Liver (tissue), 9 donors: Measurements from ENCODE around the gene TCF12. TPM values are rescaled to one million over a fixed set of nuclear protein-coding genes. Genes with fewer than 3 reads are reported as not detected.

Experiments
- DNase-seq: peaks from one replicate; pipeline ENCODE4 v3.0.0-alpha.2; 2017; ENCODE audit warnings: low spot score
- H3K27ac ChIP-seq, 2 donors: one replicate each; pipeline ENCODE4 v1.7.0; 2013; ENCODE audit warnings: inconsistent platforms in 2 of 2, low read length in 2 of 2, control low read depth in 1 of 2, low read depth in 1 of 2, mild to moderate bottlenecking in 1 of 2
- H3K27me3 ChIP-seq, 4 donors: one replicate each; pipeline versions ENCODE4 v1.6.1 to v1.7.0; 2013; ENCODE audit warnings: low read length in 3 of 4, inconsistent platforms in 1 of 4, mild to moderate bottlenecking in 1 of 4, moderate library complexity in 1 of 4; ENCODE audit not compliant: control insufficient read depth in 4 of 4, insufficient read depth in 4 of 4
- H3K36me3 ChIP-seq, 4 donors: one replicate each; pipeline versions ENCODE4 v1.6.1 to v1.7.0; 2013; ENCODE audit warnings: low read length in 3 of 4, mild to moderate bottlenecking in 3 of 4, low read depth in 1 of 4, moderate library complexity in 1 of 4; ENCODE audit not compliant: control insufficient read depth in 4 of 4, insufficient read depth in 3 of 4
- H3K4me1 ChIP-seq, 4 donors: one replicate each; pipeline versions ENCODE4 v1.6.1 to v1.7.0; 2013; ENCODE audit warnings: low read length in 3 of 4, mild to moderate bottlenecking in 3 of 4, moderate library complexity in 1 of 4; ENCODE audit not compliant: control insufficient read depth in 4 of 4, insufficient read depth in 4 of 4
- H3K4me3 ChIP-seq, 3 donors: one replicate each; pipeline versions ENCODE4 v1.6.1 to v1.7.0; 2013; ENCODE audit warnings: low read length in 3 of 3, control low read depth in 1 of 3, low read depth in 1 of 3, mild to moderate bottlenecking in 1 of 3
- H3K9ac ChIP-seq, 2 donors: one replicate each; pipeline ENCODE4 v1.7.0; 2013; ENCODE audit warnings: low read length in 2 of 2, mild to moderate bottlenecking in 2 of 2, moderate library complexity in 2 of 2, control low read depth in 1 of 2, low read depth in 1 of 2
- H3K9me3 ChIP-seq, 4 donors: one replicate each; pipeline versions ENCODE4 v1.6.1 to v1.7.0; 2013; ENCODE audit warnings: low read length in 3 of 4; ENCODE audit not compliant: control insufficient read depth in 4 of 4
- FOXA1 ChIP-seq: IDR thresholded peaks from 2 replicates; pipeline ENCODE4 v1.6.1; 2016; ENCODE audit warnings: antibody characterized with exemption
- FOXA2 ChIP-seq: IDR thresholded peaks from 2 replicates; pipeline ENCODE4 v1.6.1; 2016; ENCODE audit warnings: antibody characterized with exemption
- GABPA ChIP-seq, 2 donors: IDR thresholded peaks in 1 of 2; conservative IDR thresholded peaks in 1 of 2; 2 replicates each; pipeline ENCODE4 v1.6.1; 2016; ENCODE audit warnings: antibody characterized with exemption in 2 of 2, mild to moderate bottlenecking in 1 of 2, moderate library complexity in 1 of 2
- HNF4A ChIP-seq, 2 donors: conservative IDR thresholded peaks; 2 replicates each; pipeline ENCODE4 v1.6.1; 2016; ENCODE audit warnings: antibody characterized with exemption in 2 of 2, mild to moderate bottlenecking in 2 of 2
- HNF4G ChIP-seq: IDR thresholded peaks from 2 replicates; pipeline ENCODE4 v1.6.1; 2016; ENCODE audit warnings: antibody characterized with exemption
- JUND ChIP-seq, 2 donors: IDR thresholded peaks; 2 replicates each; pipeline ENCODE4 v1.6.1; 2016; ENCODE audit warnings: antibody characterized with exemption in 2 of 2
- NR2F2 ChIP-seq: IDR thresholded peaks from 2 replicates; pipeline ENCODE4 v1.6.1; 2016; ENCODE audit warnings: antibody characterized with exemption
- RAD21 ChIP-seq, 2 donors: IDR thresholded peaks; 2 replicates each; pipeline ENCODE4 v1.6.1; 2016; ENCODE audit warnings: antibody characterized with exemption in 2 of 2, mild to moderate bottlenecking in 2 of 2
- RXRA ChIP-seq, 2 donors: IDR thresholded peaks; 2 replicates each; pipeline ENCODE4 v1.6.1; 2017 to 2018; ENCODE audit warnings: antibody characterized with exemption in 2 of 2, mild to moderate bottlenecking in 1 of 2
- SP1 ChIP-seq: IDR thresholded peaks from 2 replicates; pipeline ENCODE4 v1.6.1; 2018; ENCODE audit warnings: antibody characterized with exemption, mild to moderate bottlenecking
- TAF1 ChIP-seq: conservative IDR thresholded peaks from 2 replicates; pipeline ENCODE4 v1.6.1; 2016; ENCODE audit warnings: antibody characterized with exemption, mild to moderate bottlenecking
- YY1 ChIP-seq: IDR thresholded peaks from 2 replicates; pipeline ENCODE4 v1.6.1; 2016; ENCODE audit warnings: antibody characterized with exemption, mild to moderate bottlenecking
- WGBS: extraction: QIAGEN DNeasy Blood & Tissue Kit; methylation state at CpG from one replicate; pipeline ENCODE4 v1.1.7; 2013; 5-methylcytosine and 5-hydroxymethylcytosine counted together
- polyA plus RNA-seq, 2 donors: library from polyadenylated mRNA; stranded (reverse) in 1 of 2; unstranded in 1 of 2; fragments of 200-250 nt in 1 of 2; fragments of >200 nt in 1 of 2; fragmentation: Nextera tagmentation in 1 of 2; extraction: Ambion mirVana in 1 of 2; gene quantifications; one replicate each; pipeline versions ENCODE4 v1.2.1 to v1.2.3, GENCODE V29; 2013 to 2015
- total RNA-seq, 2 donors: library from RNA; depleted of rRNA; stranded (reverse); fragments of >200 nt; gene quantifications; one replicate each; pipeline ENCODE4 v1.2.3, GENCODE V29; 2014
- TF ChIP-seq, protein P1 (sequence below): IDR thresholded peaks from 2 replicates; pipeline ENCODE4 v1.6.1; 2016; ENCODE audit warnings: antibody characterized with exemption
- TF ChIP-seq, protein P2 (sequence below): fragments of 150-350 bp; IDR thresholded peaks from 2 replicates; pipeline ENCODE4 v1.5.1; 2017; ENCODE audit warnings: improper control_type of control experiment, low read depth, low read length; ENCODE audit not compliant: missing input control
- TF ChIP-seq, protein P3 (sequence below): IDR thresholded peaks from 2 replicates; pipeline ENCODE4 v1.6.1; 2016; ENCODE audit warnings: antibody characterized with exemption
- TF ChIP-seq, protein P4 (sequence below): IDR thresholded peaks from 2 replicates; pipeline ENCODE4 v1.6.1; 2016; ENCODE audit warnings: antibody characterized with exemption
- TF ChIP-seq, protein P5 (sequence below): IDR thresholded peaks from 2 replicates; pipeline ENCODE4 v1.6.1; 2016; ENCODE audit warnings: antibody characterized with exemption, mild to moderate bottlenecking
- donor health status: healthy.
- donor health status: healthy.
- donor health status: healthy.
- donor health status: healthy.
- donor health status: healthy.

Gene TCF12
- total and polyA plus RNA-seq, 4 donors: 8.7 to 38.3 (median 22.3) TPM

DNA sequence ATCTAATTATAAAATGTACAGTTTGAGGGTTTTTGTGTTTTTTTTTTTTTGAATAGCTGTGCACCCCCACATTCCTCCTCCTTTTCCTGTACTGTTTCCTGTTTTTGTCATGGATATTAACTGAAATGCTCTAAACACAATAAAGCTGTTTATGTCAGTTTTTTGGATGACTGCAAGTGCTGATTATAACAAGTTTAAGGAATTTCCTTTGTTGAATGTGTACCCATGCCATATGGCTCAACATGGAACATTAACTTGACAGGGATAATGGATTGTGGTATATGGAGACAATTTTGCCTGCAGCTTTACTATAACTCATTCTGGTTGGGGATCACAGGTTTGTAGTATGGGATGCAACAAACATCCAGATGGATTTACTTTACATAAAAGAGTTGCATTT is 216.4 kb downstream of the TCF12 start:
- DNase-seq: no peak
- H3K4me1 ChIP-seq: peaks cover 2 to 10% (median 3%) of the 10 kb centered on the region in 4 donors
- H3K36me3 ChIP-seq: no peaks in the 10 kb centered on the region
- no peak overlapping the region for H3K4me3 ChIP-seq
- H3K27ac ChIP-seq: no peak overlapping the region
- no peaks in the 10 kb centered on the region for H3K9me3 ChIP-seq
- TF ChIP-seq RAD21 (IDR thresholded peaks at IDR 0.05): no peak
- no peaks in the 10 kb centered on the region for H3K27me3 ChIP-seq
- no peak overlapping the region for H3K9ac ChIP-seq

DNA sequence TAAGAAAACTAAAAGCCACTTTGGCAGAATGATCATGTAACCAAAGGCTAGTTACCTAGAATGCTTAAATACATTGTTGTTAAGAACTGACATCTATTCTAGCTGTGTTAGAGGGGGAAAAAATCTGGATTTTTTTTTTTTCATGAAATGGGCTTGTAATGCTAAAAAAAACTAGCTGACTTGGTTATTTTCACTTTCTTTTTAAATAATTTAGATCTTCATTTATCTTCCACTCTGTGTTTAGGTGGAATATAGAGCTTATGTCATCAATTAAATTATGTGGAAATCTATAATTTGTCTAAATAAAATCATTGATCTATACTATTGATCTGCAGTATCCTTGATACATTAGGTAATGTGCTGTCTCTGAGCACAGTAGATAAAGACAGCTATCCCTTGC is 217.4 kb downstream of the TCF12 start:
- Histone ChIP-seq H3K27ac (no peak overlapping the region), H3K4me3 (no peak overlapping the region), H3K4me1 (peaks cover 2 to 10% (median 3%) of the 10 kb centered on the region in 4 donors), H3K9me3 (no peaks in the 10 kb centered on the region), H3K27me3 (no peaks in the 10 kb centered on the region), H3K9ac (no peak overlapping the region), H3K36me3 (no peaks in the 10 kb centered on the region)
- no peak for TF ChIP-seq HNF4A (conservative IDR thresholded peaks at IDR 0.05)
- no peak for TF ChIP-seq FOXA2
- TF ChIP-seq RXRA (IDR thresholded peaks at IDR 0.05): no peak
- TF ChIP-seq HNF4G: no peak
- TF ChIP-seq, protein P1, sequence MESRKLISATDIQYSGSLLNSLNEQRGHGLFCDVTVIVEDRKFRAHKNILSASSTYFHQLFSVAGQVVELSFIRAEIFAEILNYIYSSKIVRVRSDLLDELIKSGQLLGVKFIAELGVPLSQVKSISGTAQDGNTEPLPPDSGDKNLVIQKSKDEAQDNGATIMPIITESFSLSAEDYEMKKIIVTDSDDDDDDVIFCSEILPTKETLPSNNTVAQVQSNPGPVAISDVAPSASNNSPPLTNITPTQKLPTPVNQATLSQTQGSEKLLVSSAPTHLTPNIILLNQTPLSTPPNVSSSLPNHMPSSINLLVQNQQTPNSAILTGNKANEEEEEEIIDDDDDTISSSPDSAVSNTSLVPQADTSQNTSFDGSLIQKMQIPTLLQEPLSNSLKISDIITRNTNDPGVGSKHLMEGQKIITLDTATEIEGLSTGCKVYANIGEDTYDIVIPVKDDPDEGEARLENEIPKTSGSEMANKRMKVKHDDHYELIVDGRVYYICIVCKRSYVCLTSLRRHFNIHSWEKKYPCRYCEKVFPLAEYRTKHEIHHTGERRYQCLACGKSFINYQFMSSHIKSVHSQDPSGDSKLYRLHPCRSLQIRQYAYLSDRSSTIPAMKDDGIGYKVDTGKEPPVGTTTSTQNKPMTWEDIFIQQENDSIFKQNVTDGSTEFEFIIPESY: no peak
- TF ChIP-seq RAD21 (IDR thresholded peaks at IDR 0.05): no peak
- TF ChIP-seq GABPA (IDR thresholded peaks at IDR 0.05 in 1 of 2, conservative IDR thresholded peaks at IDR 0.05 in 1 of 2): no peak
- TF ChIP-seq, protein P2, sequence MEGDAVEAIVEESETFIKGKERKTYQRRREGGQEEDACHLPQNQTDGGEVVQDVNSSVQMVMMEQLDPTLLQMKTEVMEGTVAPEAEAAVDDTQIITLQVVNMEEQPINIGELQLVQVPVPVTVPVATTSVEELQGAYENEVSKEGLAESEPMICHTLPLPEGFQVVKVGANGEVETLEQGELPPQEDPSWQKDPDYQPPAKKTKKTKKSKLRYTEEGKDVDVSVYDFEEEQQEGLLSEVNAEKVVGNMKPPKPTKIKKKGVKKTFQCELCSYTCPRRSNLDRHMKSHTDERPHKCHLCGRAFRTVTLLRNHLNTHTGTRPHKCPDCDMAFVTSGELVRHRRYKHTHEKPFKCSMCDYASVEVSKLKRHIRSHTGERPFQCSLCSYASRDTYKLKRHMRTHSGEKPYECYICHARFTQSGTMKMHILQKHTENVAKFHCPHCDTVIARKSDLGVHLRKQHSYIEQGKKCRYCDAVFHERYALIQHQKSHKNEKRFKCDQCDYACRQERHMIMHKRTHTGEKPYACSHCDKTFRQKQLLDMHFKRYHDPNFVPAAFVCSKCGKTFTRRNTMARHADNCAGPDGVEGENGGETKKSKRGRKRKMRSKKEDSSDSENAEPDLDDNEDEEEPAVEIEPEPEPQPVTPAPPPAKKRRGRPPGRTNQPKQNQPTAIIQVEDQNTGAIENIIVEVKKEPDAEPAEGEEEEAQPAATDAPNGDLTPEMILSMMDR: no peak
- TF ChIP-seq, protein P3, sequence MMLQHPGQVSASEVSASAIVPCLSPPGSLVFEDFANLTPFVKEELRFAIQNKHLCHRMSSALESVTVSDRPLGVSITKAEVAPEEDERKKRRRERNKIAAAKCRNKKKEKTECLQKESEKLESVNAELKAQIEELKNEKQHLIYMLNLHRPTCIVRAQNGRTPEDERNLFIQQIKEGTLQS: no peak
- TF ChIP-seq YY1: no peak
- no peak for TF ChIP-seq SP1
- no peak for TF ChIP-seq NR2F2
- no peak for TF ChIP-seq FOXA1
- TF ChIP-seq TAF1: no peak
- TF ChIP-seq, protein P4, sequence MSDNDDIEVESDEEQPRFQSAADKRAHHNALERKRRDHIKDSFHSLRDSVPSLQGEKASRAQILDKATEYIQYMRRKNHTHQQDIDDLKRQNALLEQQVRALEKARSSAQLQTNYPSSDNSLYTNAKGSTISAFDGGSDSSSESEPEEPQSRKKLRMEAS: no peak
- no peak for TF ChIP-seq JUND (IDR thresholded peaks at IDR 0.05)
- DNase-seq: no peak

DNA sequence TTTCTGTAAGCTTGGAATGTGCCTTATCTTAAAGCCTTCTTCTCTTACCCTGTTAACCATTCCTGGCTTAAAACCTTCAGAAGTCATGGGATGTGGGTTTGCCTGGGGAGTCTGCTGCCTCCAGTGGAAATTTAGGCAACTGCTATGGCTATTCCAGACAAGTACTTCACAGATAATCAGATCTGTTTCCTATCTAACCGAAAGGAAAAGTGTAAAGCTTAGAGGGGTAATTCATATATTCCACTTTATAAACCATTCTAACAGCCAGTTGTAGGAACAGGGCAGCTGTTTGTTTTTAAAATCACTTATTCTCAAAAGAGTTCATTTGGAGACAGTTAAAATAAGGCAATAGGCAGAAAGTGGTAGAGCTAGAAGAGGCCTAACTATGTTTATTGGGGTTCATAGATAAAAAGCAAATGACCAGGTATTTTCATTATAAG is 219.9 kb downstream of the TCF12 start:
- no peak for DNase-seq
- TF ChIP-seq RAD21 (IDR thresholded peaks at IDR 0.05) (peak; percentile 84 to 88), JUND (IDR thresholded peaks at IDR 0.05) (no peak), HNF4A (conservative IDR thresholded peaks at IDR 0.05) (no peak), GABPA (IDR thresholded peaks at IDR 0.05 in 1 of 2, conservative IDR thresholded peaks at IDR 0.05 in 1 of 2) (no peak)
- TF ChIP-seq, protein P5, sequence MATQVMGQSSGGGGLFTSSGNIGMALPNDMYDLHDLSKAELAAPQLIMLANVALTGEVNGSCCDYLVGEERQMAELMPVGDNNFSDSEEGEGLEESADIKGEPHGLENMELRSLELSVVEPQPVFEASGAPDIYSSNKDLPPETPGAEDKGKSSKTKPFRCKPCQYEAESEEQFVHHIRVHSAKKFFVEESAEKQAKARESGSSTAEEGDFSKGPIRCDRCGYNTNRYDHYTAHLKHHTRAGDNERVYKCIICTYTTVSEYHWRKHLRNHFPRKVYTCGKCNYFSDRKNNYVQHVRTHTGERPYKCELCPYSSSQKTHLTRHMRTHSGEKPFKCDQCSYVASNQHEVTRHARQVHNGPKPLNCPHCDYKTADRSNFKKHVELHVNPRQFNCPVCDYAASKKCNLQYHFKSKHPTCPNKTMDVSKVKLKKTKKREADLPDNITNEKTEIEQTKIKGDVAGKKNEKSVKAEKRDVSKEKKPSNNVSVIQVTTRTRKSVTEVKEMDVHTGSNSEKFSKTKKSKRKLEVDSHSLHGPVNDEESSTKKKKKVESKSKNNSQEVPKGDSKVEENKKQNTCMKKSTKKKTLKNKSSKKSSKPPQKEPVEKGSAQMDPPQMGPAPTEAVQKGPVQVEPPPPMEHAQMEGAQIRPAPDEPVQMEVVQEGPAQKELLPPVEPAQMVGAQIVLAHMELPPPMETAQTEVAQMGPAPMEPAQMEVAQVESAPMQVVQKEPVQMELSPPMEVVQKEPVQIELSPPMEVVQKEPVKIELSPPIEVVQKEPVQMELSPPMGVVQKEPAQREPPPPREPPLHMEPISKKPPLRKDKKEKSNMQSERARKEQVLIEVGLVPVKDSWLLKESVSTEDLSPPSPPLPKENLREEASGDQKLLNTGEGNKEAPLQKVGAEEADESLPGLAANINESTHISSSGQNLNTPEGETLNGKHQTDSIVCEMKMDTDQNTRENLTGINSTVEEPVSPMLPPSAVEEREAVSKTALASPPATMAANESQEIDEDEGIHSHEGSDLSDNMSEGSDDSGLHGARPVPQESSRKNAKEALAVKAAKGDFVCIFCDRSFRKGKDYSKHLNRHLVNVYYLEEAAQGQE: no peak
- TF ChIP-seq, protein P2: peak; percentile 73
- Histone ChIP-seq H3K36me3 (no peaks in the 10 kb centered on the region), H3K27ac (no peak overlapping the region), H3K27me3 (no peaks in the 10 kb centered on the region), H3K4me1 (peaks cover 1 to 10% (median 3%) of the 10 kb centered on the region in 4 donors), H3K9ac (no peak overlapping the region), H3K9me3 (no peaks in the 10 kb centered on the region), H3K4me3 (no peak overlapping the region)
- WGBS: 40% methylated on average over 1 of the region's 1 CpG
